22Rv1 (cell line): Measurements from ENCODE around the gene OR4D6.

Experiments used
- H3K27ac ChIP-seq: fragments of 450-650 bp; 2 replicates; pipeline ENCODE4 v1.5.1; 2017
- CTCF ChIP-seq: fragments of 450-650 bp; IDR thresholded peaks from 2 replicates; pipeline ENCODE4 v1.5.1; 2017; ENCODE audit warnings: mild to moderate bottlenecking
- ZFX ChIP-seq: fragments of 450-650 bp; IDR thresholded peaks from 2 replicates; pipeline ENCODE4 v1.6.1; 2017; ENCODE audit warnings: antibody characterized with exemption, borderline replicate concordance

OR4D6 gene

GRCh38 chr11:59501931-59502330 lies 45.2 kb downstream of the OR4D6 start:
- H3K27ac ChIP-seq = no peak overlapping the region
- no peak for TF ChIP-seq ZFX
- TF ChIP-seq CTCF = no peak

- no peak within 1 kb of the TSS for H3K27ac ChIP-seq
- TF ChIP-seq ZFX (no peak), CTCF (no peak)
Measured at GRCh38 chr11:59503276-59503675, 46.5 kb downstream of the OR4D6 start, which contains the start of gene OR4D11. Gene OR4D11, plus strand, starts transcription at chr11:59503576. Its CDS starts 0 bp downstream, at chr11:59503576.
